HEK293 (cell line): ENCODE data around the gene CALHM1.

Experiments used
- CTCF ChIA-PET: fragments of 350-600 bp; formaldehyde crosslinking; extraction: SDS; loops from one replicate; lab custom pipeline; 2021; ENCODE audit warnings: antibody characterized with exemption; lab: Yijun Ruan, JAX
- POLR2A ChIA-PET: fragments of 300-600 bp; formaldehyde crosslinking; extraction: SDS; loops from one replicate; lab custom pipeline; 2020; ENCODE audit warnings: antibody characterized with exemption, inconsistent platforms; lab: Yijun Ruan, JAX
- H3K27ac ChIP-seq: fragments of 200-500 bp; sonication (Bioruptor generic); 2 replicates; pipeline ENCODE4 v1.5.1; 2014; ENCODE audit warnings: low read depth, low read length, control low read depth, inconsistent platforms; ENCODE audit errors: extremely low read depth
- H3K36me3 ChIP-seq, 2 experiments: fragments of 200-500 bp in 1 of 2; sonication (Bioruptor generic) in 1 of 2; 1 replicate in 1 of 2; 2 replicates in 1 of 2; pipeline ENCODE4 v1.5.1; 2014 to 2017; ENCODE audit warnings: inconsistent platforms in 2 of 2, low read length in 2 of 2; ENCODE audit not compliant: control insufficient read depth in 2 of 2, insufficient read depth in 1 of 2
- H3K4me1 ChIP-seq: fragments of 200-500 bp; sonication (Bioruptor generic); 2 replicates; pipeline ENCODE4 v1.5.1; 2014; ENCODE audit warnings: mild to moderate bottlenecking, low read length, inconsistent platforms; ENCODE audit not compliant: control insufficient read depth, insufficient read depth
- H3K4me3 ChIP-seq: 2 replicates; pipeline ENCODE4 v1.5.1; 2011; ENCODE audit warnings: low read depth, mild to moderate bottlenecking, control low read depth, low read length, moderate library complexity
- H3K9me3 ChIP-seq: fragments of 200-500 bp; sonication (Bioruptor generic); 2 replicates; pipeline ENCODE4 v1.5.1; 2014; ENCODE audit warnings: low read depth, low read length, inconsistent platforms; ENCODE audit not compliant: control insufficient read depth, insufficient read depth
- GFI1B ChIP-seq: fragments of 450-650 bp; formaldehyde crosslinking; IDR thresholded peaks from 2 replicates; pipeline ENCODE4 v1.5.1; 2016; ENCODE audit warnings: missing biosample characterization, missing genetic modification characterization
- IKZF3 ChIP-seq: fragments of 450-650 bp; IDR thresholded peaks from 2 replicates; pipeline ENCODE4 v1.5.0; 2018; ENCODE audit warnings: missing biosample characterization, mild to moderate bottlenecking, missing genetic modification characterization, moderate library complexity
- KLF16 ChIP-seq: fragments of 450-650 bp; formaldehyde crosslinking; IDR thresholded peaks from 2 replicates; pipeline ENCODE4 v1.5.1; 2017; ENCODE audit warnings: missing biosample characterization, missing genetic modification characterization
- OVOL3 ChIP-seq: fragments of 450-650 bp; formaldehyde crosslinking; IDR thresholded peaks from 2 replicates; pipeline ENCODE4 v1.5.1; 2016; ENCODE audit warnings: missing biosample characterization, missing genetic modification characterization
- REPIN1 ChIP-seq: fragments of 450-650 bp; formaldehyde crosslinking; IDR thresholded peaks from 2 replicates; pipeline ENCODE4 v1.5.1; 2017; ENCODE audit warnings: missing biosample characterization, missing genetic modification characterization, low read depth
- TRIM28 ChIP-seq: IDR thresholded peaks from 2 replicates; pipeline ENCODE4 v1.6.1; 2011; ENCODE audit warnings: low read length, control low read depth, borderline replicate concordance
- ZFHX2 ChIP-seq: fragments of 450-650 bp; formaldehyde crosslinking; conservative IDR thresholded peaks from 2 replicates; pipeline ENCODE4 v1.5.1; 2016; ENCODE audit warnings: missing biosample characterization, missing genetic modification characterization
- ZNF214 ChIP-seq: fragments of 450-650 bp; formaldehyde crosslinking; IDR thresholded peaks from 2 replicates; pipeline ENCODE4 v1.5.1; 2017; ENCODE audit warnings: missing biosample characterization, mild to moderate bottlenecking, missing genetic modification characterization, borderline replicate concordance
- ZNF501 ChIP-seq: fragments of 450-650 bp; formaldehyde crosslinking; IDR thresholded peaks from 2 replicates; pipeline ENCODE4 v1.5.1; 2016; ENCODE audit warnings: missing biosample characterization, missing genetic modification characterization
- ZNF544 ChIP-seq: fragments of 450-650 bp; formaldehyde crosslinking; IDR thresholded peaks from 2 replicates; pipeline ENCODE4 v1.5.0; 2017; ENCODE audit warnings: missing biosample characterization, missing genetic modification characterization
- ZNF555 ChIP-seq: fragments of 450-650 bp; formaldehyde crosslinking; conservative IDR thresholded peaks from 2 replicates; pipeline ENCODE4 v1.5.1; 2017; ENCODE audit warnings: missing biosample characterization, mild to moderate bottlenecking, missing genetic modification characterization, inconsistent platforms
- ZNF626 ChIP-seq: fragments of 450-650 bp; sonication (Bioruptor Pico); formaldehyde crosslinking; IDR thresholded peaks from 2 replicates; pipeline ENCODE4 v1.5.1; 2018; ENCODE audit warnings: missing biosample characterization, missing genetic modification characterization, inconsistent platforms
- ZNF837 ChIP-seq: fragments of 450-650 bp; formaldehyde crosslinking; IDR thresholded peaks from 2 replicates; pipeline ENCODE4 v1.5.1; 2016; ENCODE audit warnings: missing biosample characterization, missing genetic modification characterization
- TF ChIP-seq, protein P1 (sequence below): fragments of 450-650 bp; formaldehyde crosslinking; IDR thresholded peaks from 2 replicates; pipeline ENCODE4 v1.5.1; 2016; ENCODE audit warnings: missing biosample characterization, missing genetic modification characterization
- TF ChIP-seq, protein P2 (sequence below): IDR thresholded peaks from 2 replicates; pipeline ENCODE4 v1.6.1; 2011; ENCODE audit warnings: mild to moderate bottlenecking, low read depth, low read length, borderline replicate concordance
- TF ChIP-seq, protein P3 (sequence below): fragments of 450-650 bp; formaldehyde crosslinking; IDR thresholded peaks from 2 replicates; pipeline ENCODE4 v1.5.0; 2017; ENCODE audit warnings: missing biosample characterization, missing genetic modification characterization, borderline replicate concordance
- TF ChIP-seq, protein P4 (sequence below): fragments of 450-650 bp; IDR thresholded peaks from 2 replicates; pipeline ENCODE4 v1.5.1; 2018; ENCODE audit warnings: missing biosample characterization, mild to moderate bottlenecking, missing genetic modification characterization
- TF ChIP-seq, protein P5 (sequence below): fragments of 450-650 bp; formaldehyde crosslinking; IDR thresholded peaks from 2 replicates; pipeline ENCODE4 v1.5.1; 2016; ENCODE audit warnings: missing biosample characterization, missing genetic modification characterization

Gene CALHM1

DNA sequence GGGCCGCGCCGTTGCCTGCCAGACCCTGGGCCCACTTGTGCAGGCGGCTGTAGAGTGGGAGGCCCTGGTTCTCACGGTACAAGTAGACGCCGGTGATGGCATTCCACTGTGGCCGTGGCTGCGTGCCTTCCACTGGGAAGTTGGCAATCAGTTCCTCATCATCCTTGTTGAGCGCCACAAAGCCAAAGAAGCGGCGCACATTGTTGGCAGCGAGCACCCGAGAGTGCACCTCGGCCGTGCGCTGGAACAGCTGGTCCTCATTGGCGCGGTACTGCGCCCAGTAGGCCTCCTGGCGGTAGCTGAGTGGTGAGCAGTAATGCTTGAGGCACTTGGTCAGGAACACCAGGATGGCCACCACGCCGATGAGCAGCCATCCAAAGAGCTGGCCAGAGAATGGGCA is 11.5 kb downstream of the CALHM1 start (continued):
- no peak for TF ChIP-seq REPIN1 (tag by site-specific recombination)

DNA sequence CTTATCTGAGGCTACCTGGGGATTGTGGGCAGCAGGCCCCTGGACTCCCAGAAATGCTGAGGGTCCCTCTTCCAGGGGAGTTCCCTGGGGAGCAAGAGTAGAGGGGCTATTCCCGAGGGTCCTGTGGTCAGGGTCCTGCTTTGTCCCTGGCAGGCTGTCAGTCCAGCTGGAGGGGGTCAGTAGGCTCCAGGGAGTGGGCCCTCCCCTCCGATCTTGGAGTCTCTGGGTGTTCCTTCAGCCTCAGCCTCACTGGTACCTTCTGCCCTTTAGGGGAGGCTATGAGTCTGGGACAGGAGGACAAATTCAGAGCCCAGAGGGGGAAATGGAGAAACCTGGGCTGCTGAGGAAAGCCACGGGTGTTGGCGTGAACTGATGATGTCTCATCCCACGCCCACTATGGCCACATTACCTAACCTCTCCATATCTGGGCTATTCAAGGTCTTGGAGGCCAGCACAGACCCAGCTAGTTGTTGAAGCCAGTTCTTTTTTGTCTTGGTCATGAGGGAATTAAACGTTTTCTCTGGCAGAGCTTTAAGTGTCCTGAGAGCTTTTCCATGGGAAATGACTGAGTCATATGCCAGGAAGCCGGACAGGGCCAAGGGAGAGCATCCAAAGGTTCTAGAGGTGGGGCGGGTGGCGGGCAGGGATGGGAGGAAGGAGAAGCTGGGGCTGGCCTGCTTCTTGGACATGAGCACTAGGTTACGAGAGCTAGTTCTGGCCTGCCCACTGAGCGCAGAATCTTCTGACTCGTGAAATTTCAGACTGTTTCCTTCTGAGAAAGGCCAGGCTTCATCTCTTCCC is 12.7 kb downstream of the CALHM1 start:
- ChIA-PET CTCF (interaction anchor here (0.7 kb wide), 1 partner anchor 28 kb away, joined by 3 read pairs; no protein-coding TSS in a partner anchor), POLR2A (no interaction called here)
- Histone ChIP-seq H3K4me1 (peaks cover 5% of the 10 kb centered on the region; the same call in 1 of the 2 replicates), H3K4me3 (no peak overlapping the region), H3K27ac (no peak overlapping the region), H3K36me3 (peaks cover 13 to 91% of the 10 kb centered on the region in 2 experiments; a peak in 2 of 3 replicates), H3K9me3 (no peaks in the 10 kb centered on the region)
- TF ChIP-seq ZNF501 (tag by site-specific recombination), result no peak
- TF ChIP-seq KLF16 (tag by site-specific recombination), result no peak
- no peak for TF ChIP-seq GFI1B (tag by site-specific recombination)
- TF ChIP-seq OVOL3 (tag by site-specific recombination), result no peak

DNA sequence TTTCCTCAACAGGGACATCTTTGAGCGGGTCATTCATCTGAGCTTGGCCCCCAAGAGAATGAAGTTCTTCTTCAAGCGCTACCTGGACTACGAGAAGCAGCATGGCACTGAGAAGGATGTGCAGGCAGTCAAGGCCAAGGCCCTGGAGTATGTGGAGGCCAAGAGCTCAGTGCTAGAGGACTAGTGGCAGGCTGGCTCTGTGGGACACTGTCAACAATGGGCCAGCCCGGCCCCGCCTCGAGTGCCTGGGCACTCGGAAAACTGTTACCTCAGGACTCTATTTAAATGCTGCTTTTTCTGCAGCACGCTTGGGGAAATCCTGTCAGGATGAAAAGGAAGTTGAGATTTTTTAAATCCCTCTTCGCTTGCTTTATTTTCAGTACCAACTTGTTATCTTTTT is 13.3 kb downstream of the CALHM1 start:
- Histone ChIP-seq H3K4me3 (no peak overlapping the region), H3K9me3 (no peaks in the 10 kb centered on the region), H3K36me3 (peaks cover 16 to 92% of the 10 kb centered on the region in 2 experiments; a peak in 2 of 3 replicates), H3K27ac (no peak overlapping the region), H3K4me1 (no peaks in the 10 kb centered on the region)
- ChIA-PET CTCF (interaction anchor here (0.7 kb wide), 1 partner anchor 29 kb away, joined by 3 read pairs; no protein-coding TSS in a partner anchor), POLR2A (interaction anchor here (0.5 kb wide), 1 partner anchor 16 kb away, joined by 3 read pairs; no protein-coding TSS in a partner anchor)
- no peak for TF ChIP-seq ZNF555 (tag by site-specific recombination)
- no peak for TF ChIP-seq ZFHX2 (tag by site-specific recombination)
- TF ChIP-seq ZNF214, result no peak
- no peak for TF ChIP-seq ZNF544 (tag by site-specific recombination)
- TF ChIP-seq, protein P1, sequence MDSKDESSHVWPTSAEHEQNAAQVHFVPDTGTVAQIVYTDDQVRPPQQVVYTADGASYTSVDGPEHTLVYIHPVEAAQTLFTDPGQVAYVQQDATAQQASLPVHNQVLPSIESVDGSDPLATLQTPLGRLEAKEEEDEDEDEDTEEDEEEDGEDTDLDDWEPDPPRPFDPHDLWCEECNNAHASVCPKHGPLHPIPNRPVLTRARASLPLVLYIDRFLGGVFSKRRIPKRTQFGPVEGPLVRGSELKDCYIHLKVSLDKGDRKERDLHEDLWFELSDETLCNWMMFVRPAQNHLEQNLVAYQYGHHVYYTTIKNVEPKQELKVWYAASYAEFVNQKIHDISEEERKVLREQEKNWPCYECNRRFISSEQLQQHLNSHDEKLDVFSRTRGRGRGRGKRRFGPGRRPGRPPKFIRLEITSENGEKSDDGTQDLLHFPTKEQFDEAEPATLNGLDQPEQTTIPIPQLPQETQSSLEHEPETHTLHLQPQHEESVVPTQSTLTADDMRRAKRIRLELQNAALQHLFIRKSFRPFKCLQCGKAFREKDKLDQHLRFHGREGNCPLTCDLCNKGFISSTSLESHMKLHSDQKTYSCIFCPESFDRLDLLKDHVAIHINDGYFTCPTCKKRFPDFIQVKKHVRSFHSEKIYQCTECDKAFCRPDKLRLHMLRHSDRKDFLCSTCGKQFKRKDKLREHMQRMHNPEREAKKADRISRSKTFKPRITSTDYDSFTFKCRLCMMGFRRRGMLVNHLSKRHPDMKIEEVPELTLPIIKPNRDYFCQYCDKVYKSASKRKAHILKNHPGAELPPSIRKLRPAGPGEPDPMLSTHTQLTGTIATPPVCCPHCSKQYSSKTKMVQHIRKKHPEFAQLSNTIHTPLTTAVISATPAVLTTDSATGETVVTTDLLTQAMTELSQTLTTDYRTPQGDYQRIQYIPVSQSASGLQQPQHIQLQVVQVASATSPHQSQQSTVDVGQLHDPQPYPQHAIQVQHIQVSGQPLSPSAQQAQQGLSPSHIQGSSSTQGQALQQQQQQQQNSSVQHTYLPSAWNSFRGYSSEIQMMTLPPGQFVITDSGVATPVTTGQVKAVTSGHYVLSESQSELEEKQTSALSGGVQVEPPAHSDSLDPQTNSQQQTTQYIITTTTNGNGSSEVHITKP (tag by site-specific recombination), result no peak
- TF ChIP-seq ZNF837, result no peak
- TF ChIP-seq, protein P2, sequence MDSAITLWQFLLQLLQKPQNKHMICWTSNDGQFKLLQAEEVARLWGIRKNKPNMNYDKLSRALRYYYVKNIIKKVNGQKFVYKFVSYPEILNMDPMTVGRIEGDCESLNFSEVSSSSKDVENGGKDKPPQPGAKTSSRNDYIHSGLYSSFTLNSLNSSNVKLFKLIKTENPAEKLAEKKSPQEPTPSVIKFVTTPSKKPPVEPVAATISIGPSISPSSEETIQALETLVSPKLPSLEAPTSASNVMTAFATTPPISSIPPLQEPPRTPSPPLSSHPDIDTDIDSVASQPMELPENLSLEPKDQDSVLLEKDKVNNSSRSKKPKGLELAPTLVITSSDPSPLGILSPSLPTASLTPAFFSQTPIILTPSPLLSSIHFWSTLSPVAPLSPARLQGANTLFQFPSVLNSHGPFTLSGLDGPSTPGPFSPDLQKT, result no peak
- TF ChIP-seq TRIM28, result no peak
- TF ChIP-seq, protein P3, sequence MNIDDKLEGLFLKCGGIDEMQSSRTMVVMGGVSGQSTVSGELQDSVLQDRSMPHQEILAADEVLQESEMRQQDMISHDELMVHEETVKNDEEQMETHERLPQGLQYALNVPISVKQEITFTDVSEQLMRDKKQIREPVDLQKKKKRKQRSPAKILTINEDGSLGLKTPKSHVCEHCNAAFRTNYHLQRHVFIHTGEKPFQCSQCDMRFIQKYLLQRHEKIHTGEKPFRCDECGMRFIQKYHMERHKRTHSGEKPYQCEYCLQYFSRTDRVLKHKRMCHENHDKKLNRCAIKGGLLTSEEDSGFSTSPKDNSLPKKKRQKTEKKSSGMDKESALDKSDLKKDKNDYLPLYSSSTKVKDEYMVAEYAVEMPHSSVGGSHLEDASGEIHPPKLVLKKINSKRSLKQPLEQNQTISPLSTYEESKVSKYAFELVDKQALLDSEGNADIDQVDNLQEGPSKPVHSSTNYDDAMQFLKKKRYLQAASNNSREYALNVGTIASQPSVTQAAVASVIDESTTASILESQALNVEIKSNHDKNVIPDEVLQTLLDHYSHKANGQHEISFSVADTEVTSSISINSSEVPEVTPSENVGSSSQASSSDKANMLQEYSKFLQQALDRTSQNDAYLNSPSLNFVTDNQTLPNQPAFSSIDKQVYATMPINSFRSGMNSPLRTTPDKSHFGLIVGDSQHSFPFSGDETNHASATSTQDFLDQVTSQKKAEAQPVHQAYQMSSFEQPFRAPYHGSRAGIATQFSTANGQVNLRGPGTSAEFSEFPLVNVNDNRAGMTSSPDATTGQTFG (tag by site-specific recombination), result no peak
- TF ChIP-seq, protein P4, sequence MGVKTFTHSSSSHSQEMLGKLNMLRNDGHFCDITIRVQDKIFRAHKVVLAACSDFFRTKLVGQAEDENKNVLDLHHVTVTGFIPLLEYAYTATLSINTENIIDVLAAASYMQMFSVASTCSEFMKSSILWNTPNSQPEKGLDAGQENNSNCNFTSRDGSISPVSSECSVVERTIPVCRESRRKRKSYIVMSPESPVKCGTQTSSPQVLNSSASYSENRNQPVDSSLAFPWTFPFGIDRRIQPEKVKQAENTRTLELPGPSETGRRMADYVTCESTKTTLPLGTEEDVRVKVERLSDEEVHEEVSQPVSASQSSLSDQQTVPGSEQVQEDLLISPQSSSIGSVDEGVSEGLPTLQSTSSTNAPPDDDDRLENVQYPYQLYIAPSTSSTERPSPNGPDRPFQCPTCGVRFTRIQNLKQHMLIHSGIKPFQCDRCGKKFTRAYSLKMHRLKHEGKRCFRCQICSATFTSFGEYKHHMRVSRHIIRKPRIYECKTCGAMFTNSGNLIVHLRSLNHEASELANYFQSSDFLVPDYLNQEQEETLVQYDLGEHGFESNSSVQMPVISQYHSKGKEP, result no peak
- no peak for TF ChIP-seq ZNF626 (tag by site-specific recombination)
- no peak for TF ChIP-seq IKZF3 (tag by site-specific recombination)
- TF ChIP-seq, protein P5, sequence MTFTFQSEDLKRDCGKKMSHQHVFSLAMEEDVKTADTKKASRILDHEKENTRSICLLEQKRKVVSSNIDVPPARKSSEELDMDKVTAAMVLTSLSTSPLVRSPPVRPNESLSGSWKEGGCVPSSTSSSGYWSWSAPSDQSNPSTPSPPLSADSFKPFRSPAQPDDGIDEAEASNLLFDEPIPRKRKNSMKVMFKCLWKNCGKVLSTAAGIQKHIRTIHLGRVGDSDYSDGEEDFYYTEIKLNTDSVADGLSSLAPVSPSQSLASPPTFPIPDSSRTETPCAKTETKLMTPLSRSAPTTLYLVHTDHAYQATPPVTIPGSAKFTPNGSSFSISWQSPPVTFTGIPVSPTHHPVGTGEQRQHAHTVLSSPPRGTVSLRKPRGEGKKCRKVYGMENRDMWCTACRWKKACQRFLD, result no peak
- TF ChIP-seq, all 188 proteins: peak for 0
